ENCODE measurements around the gene ACSM5.
"Not testable (repeated sequence)": the region's sequence is repeated elsewhere in the genome, so short reads cannot be mapped to it uniquely, and the experiment has no call there.

Gene ACSM5

DNA sequence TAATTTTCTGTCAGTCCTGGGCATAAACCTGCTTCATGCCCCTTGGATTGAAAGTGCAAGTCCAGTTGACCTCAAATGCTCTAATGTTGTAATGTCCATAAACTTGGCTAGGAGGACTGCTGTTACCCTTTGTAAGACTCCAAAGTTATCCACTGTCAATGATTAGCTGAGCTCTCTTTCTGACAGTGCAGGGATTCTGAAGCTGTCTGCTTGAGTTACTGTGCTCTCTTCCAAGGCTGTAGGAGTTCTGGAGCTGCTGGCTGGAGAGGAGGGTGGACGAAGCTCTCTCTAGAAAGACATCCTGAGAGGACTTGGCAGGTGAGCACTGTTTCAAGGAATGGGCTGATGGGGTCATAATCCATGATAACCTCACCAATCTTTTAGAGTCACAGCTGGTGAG lies 42.0 kb downstream of the ACSM5 start, which contains the start of gene ACSM2A:
ACSM2A (plus strand) TSS at position 158 of the 400 bp plus-strand sequence. CDS start 8,594 bp downstream, outside the sequence.
- DNase-seq (ENCODE audit: low read depth) = not testable (repeated sequence)

GRCh38 chr16:20453633-20454032 lies 44.3 kb downstream of the ACSM5 start:
- not testable (repeated sequence) for DNase-seq (ENCODE audit: low read depth)

DNA sequence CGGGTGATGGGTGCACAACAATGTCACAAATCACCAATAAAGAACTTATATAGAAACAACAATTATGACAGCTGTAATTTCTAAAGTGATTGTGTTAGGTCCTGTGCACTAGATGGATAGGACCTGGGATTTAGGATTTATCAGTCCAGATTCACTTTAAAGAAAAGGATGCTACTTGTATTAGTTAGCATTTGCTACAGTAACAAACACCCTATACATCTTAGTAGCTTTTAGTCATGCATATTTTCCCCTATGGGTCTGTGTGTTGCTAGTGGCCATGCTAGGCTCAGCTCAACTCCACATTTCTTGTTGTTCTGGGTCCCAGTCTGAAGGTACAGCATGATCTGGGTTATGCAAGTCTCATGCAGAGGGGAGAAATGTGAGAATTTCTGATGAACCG lies 49.9 kb downstream of the ACSM5 start:
- not testable (repeated sequence) for DNase-seq (ENCODE audit: low read depth)

DNA sequence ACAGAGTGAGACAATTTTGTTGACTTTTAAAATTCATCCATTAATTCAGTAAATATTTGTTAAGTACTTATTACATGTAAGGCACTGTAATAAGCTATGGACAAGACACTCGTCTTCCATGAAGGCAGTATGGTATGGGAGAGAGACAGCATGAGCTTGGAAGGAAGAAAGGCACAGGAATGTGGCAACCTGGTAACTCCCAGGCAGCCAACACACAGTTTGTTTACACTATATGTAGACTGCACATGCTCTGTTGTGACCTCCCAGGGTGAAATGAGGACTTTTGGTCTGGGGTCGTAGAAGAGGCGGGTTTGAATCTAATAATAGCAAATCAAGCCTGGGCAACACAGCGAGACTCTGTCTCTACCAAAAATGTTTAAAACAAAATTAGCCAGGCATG lies 51.0 kb downstream of the ACSM5 start:
- not testable (repeated sequence) for DNase-seq (ENCODE audit: low read depth)

GRCh38 chr16:20468954-20469353 lies 59.6 kb downstream of the ACSM5 start:
- DNase-seq (ENCODE audit: low read depth) = not testable (repeated sequence)

DNA sequence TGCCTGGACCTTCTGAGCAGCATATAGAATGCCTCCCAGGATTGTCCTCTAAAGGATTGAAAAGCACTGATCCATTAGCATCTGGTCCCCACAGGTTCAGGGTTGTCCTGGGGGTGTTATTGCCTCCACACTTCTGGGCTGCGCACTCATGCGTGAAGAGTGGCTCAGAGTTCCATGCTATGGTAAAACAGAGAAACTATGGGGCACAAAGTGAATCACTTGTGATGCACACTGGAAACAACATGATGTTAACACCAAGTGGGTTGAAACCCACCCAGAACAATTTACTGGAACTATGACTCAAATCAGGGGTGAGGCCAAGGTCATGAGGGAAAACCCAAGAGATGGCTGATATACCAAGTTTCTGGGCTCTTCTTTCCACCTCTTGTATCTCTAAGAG lies 60.6 kb downstream of the ACSM5 start:
- DNase-seq (ENCODE audit: low read depth) = not testable (repeated sequence)

DNA sequence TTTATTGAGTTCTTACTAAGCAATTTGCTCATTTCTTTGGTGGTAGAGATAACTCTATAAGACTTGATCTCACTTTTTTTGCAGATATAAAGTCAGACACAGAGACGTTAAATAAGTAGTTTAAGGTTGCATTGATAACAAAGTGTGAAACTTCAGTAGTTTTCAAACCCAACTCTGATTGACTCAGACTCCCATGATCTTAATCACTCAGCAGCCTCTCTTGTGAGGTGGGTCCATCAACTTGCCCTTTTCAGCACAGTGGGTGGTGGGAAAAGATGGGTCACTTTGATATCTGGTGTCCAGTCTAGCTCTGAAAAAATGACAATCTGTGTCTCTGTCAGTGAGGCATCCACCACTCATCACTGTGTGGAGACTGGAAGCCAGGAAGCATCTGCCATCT lies 61.4 kb downstream of the ACSM5 start:
- DNase-seq (ENCODE audit: low read depth) = not testable (repeated sequence)

GRCh38 chr16:20477188-20477744 lies 67.9 kb downstream of the ACSM5 start:
- not testable (repeated sequence) for DNase-seq (ENCODE audit: low read depth)

DNA sequence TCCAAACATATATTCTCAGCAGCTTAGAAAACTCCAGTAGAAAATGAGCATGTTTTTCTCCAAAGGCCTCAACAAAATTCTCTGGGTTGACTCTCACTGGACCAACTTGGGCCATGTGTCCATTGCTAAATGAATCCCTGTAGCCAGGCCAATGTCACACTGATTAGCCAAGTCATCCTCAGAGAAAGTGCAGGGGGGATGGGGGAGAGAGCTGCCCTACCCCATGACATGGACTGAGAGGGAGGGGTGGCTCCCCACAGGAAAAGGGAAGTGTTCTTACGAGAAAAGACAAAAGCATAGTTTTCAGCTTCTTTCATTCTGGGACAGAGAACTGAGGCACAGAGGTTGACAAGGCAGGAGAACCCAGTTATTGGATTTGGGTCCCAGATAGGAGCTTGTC lies 74.7 kb downstream of the ACSM5 start:
- DNase-seq (ENCODE audit: low read depth) = not testable (repeated sequence)

DNA sequence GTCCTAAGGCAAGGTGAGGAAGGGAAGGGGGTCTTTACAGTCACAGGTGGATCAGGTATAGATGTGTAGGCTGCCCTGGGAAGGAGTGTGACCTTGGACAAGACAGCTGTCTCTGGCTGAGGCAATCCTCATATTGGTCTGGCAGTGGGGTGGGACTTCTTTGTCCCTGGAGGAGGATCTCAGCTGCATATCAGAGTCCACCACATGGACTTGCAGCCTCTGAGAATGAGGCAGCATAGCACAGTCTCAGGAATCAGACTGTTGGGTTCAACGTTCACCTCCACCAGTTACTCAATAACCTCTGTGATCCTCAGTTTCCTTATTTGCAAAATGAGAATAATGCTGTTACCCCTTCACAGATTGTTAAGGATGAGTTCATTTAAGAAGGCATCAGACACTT lies 75.4 kb downstream of the ACSM5 start:
- DNase-seq (ENCODE audit: low read depth) = no peak

DNA sequence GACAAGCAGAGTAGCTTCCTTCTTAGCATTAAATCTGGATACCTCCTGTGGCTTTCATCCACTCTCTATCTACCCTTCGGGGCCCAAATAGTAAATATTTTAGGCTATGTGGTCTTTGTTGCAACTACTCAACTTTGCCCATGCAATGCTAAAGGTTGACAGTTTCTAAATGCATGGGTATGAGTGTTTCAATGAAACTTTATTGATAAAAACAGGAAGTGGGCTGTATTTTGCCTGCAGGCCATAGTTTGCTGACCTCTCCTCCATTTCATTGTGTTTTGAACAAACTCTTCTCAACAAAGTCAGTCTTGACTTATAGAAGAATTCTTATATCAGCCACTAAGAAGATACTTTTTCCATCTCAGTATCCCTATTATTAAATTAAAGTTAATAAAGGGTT lies 76.1 kb downstream of the ACSM5 start:
- DNase-seq (ENCODE audit: low read depth) = no peak
